Uterus (tissue), 2 donors: ENCODE data around the gene CDC123.

Source experiments
- CTCF ChIP-seq, 4 experiments: fragments of 200-600 bp in 2 of 4; fragments of 450-650 bp in 2 of 4; sonication (generic) in 2 of 4; IDR thresholded peaks; one replicate each; pipeline ENCODE4 v1.5.1; 2016 to 2019; ENCODE audit warnings: antibody characterized with exemption in 4 of 4, mild to moderate bottlenecking in 2 of 4, moderate library complexity in 1 of 4
- POLR2A ChIP-seq, 2 donors: fragments of 450-650 bp; IDR thresholded peaks; one replicate each; pipeline ENCODE4 v1.6.1; 2016; ENCODE audit warnings: antibody characterized with exemption in 2 of 2, mild to moderate bottlenecking in 1 of 2, moderate library complexity in 1 of 2

GRCh38 chr10:12179606-12180170 is 16.3 kb upstream of the CDC123 start:
- TF ChIP-seq CTCF (IDR thresholded peaks at IDR 0.05) = no peak
- no peak for TF ChIP-seq POLR2A (IDR thresholded peaks at IDR 0.05)
